H9 (cell line): ENCODE data around the gene POLR2L. TPM values are rescaled to one million over a fixed set of nuclear protein-coding genes. Genes with fewer than 3 reads are reported as not detected.

Experiments used
- DNase-seq: peaks from one replicate; pipeline ENCODE4 v3.0.0-alpha.2; 2017
- H2AFZ ChIP-seq: one replicate; pipeline ENCODE4 v1.6.1; 2013; ENCODE audit warnings: mild to moderate bottlenecking, low read length, control low read depth, moderate library complexity
- H2AK5ac ChIP-seq: 2 replicates; pipeline ENCODE4 v1.6.1; 2013; ENCODE audit warnings: low read length, control low read depth, mixed read lengths; ENCODE audit not compliant: insufficient read length
- H2BK120ac ChIP-seq: one replicate; pipeline ENCODE4 v1.6.1; 2013; ENCODE audit warnings: low read depth, mild to moderate bottlenecking, low read length, control low read depth, inconsistent platforms; ENCODE audit not compliant: poor library complexity, severe bottlenecking
- H2BK12ac ChIP-seq: 2 replicates; pipeline ENCODE4 v1.6.1; 2013; ENCODE audit warnings: low read length, control low read depth, mixed read lengths, low read depth; ENCODE audit not compliant: insufficient read length
- H2BK15ac ChIP-seq: 2 replicates; pipeline ENCODE4 v1.6.1; 2013; ENCODE audit warnings: low read depth, low read length, control low read depth
- H2BK20ac ChIP-seq: one replicate; pipeline ENCODE4 v1.6.1; 2013; ENCODE audit warnings: low read depth, mild to moderate bottlenecking, low read length, control low read depth, inconsistent platforms; ENCODE audit not compliant: poor library complexity, severe bottlenecking
- H2BK5ac ChIP-seq: 2 replicates; pipeline ENCODE4 v1.6.1; 2013; ENCODE audit warnings: low read length, control low read depth, mixed read lengths; ENCODE audit not compliant: insufficient read length
- H3K14ac ChIP-seq: 2 replicates; pipeline ENCODE4 v1.6.1; 2013; ENCODE audit warnings: low read length, control low read depth; ENCODE audit not compliant: insufficient read depth
- H3K18ac ChIP-seq: 2 replicates; pipeline ENCODE4 v1.6.1; 2013; ENCODE audit warnings: low read depth, mild to moderate bottlenecking, mixed read lengths, low read length, control low read depth; ENCODE audit not compliant: insufficient read length
- H3K23ac ChIP-seq: 2 replicates; pipeline ENCODE4 v1.6.1; 2013; ENCODE audit warnings: low read length, control low read depth, mixed read lengths, low read depth; ENCODE audit not compliant: insufficient read length
- H3K23me2 ChIP-seq: 2 replicates; pipeline ENCODE4 v1.6.1; 2013; ENCODE audit warnings: low read depth, mild to moderate bottlenecking, mixed read lengths, low read length, control low read depth; ENCODE audit not compliant: insufficient read length, poor library complexity, severe bottlenecking
- H3K27ac ChIP-seq: 2 replicates; pipeline ENCODE4 v1.5.1; 2013; ENCODE audit warnings: low read length, control low read depth, mixed read lengths, low read depth; ENCODE audit not compliant: insufficient read length
- H3K27me3 ChIP-seq: 2 replicates; pipeline ENCODE4 v1.6.1; 2013; ENCODE audit warnings: low read length, control low read depth, inconsistent platforms; ENCODE audit not compliant: insufficient read depth
- H3K4ac ChIP-seq: 2 replicates; pipeline ENCODE4 v1.6.1; 2013; ENCODE audit warnings: low read depth, mild to moderate bottlenecking, control low read depth, inconsistent platforms, low read length, moderate library complexity
- H3K4me1 ChIP-seq: 2 replicates; pipeline ENCODE4 v1.6.1; 2013; ENCODE audit warnings: low read length, control low read depth, inconsistent platforms; ENCODE audit not compliant: insufficient read depth
- H3K4me2 ChIP-seq: 2 replicates; pipeline ENCODE4 v1.6.1; 2013; ENCODE audit warnings: low read length, control low read depth, mixed read lengths; ENCODE audit not compliant: insufficient read length, insufficient read depth
- H3K56ac ChIP-seq: 2 replicates; pipeline ENCODE4 v1.6.1; 2013; ENCODE audit warnings: low read depth, mild to moderate bottlenecking, mixed read lengths, low read length, control low read depth; ENCODE audit not compliant: insufficient read length
- H3K79me1 ChIP-seq: 2 replicates; pipeline ENCODE4 v1.6.1; 2013; ENCODE audit warnings: low read depth, mild to moderate bottlenecking, moderate library complexity, low read length, control low read depth, inconsistent platforms; ENCODE audit not compliant: insufficient read depth, poor library complexity, severe bottlenecking
- H3K79me2 ChIP-seq: 2 replicates; pipeline ENCODE4 v1.6.1; 2013; ENCODE audit warnings: low read length, control low read depth, inconsistent platforms; ENCODE audit not compliant: insufficient read depth
- H3K9ac ChIP-seq: 2 replicates; pipeline ENCODE4 v1.6.1; 2013; ENCODE audit warnings: low read length, control low read depth, mixed read lengths; ENCODE audit not compliant: insufficient read length; ENCODE audit errors: extremely low read depth
- H3K9me3 ChIP-seq: one replicate; pipeline ENCODE4 v1.6.1; 2013; ENCODE audit warnings: low read depth, low read length, inconsistent platforms; ENCODE audit not compliant: control insufficient read depth
- H3T11ph ChIP-seq: one replicate; pipeline ENCODE4 v1.6.1; 2013; ENCODE audit warnings: mild to moderate bottlenecking, low read length, control low read depth, inconsistent platforms
- H4K20me1 ChIP-seq: one replicate; pipeline ENCODE4 v1.6.1; 2013; ENCODE audit not compliant: control insufficient read depth, insufficient read length, insufficient read depth
- H4K5ac ChIP-seq: 2 replicates; pipeline ENCODE4 v1.6.1; 2013; ENCODE audit warnings: low read depth, mild to moderate bottlenecking, mixed read lengths, low read length, control low read depth; ENCODE audit not compliant: insufficient read length
- H4K8ac ChIP-seq: replicated peaks from 2 replicates; pipeline ENCODE4 v1.6.1; 2013; ENCODE audit warnings: low read length, control low read depth, mixed read lengths, low read depth; ENCODE audit not compliant: insufficient read length
- H4K91ac ChIP-seq: 2 replicates; pipeline ENCODE4 v1.6.1; 2013; ENCODE audit warnings: low read depth, mild to moderate bottlenecking, moderate library complexity, mixed read lengths, low read length, control low read depth; ENCODE audit not compliant: insufficient read length
- H3K27ac Mint-ChIP-seq, 3 experiments: 2 replicates in 2 of 3; 3 replicates in 1 of 3; pipeline ENCODE4 v1.8.0; 2020 to 2021; ENCODE audit warnings: mixed read lengths in 3 of 3, mild to moderate bottlenecking in 1 of 3, moderate library complexity in 1 of 3
- H3K27me3 Mint-ChIP-seq: 2 replicates; pipeline ENCODE4 v1.8.0; 2021; ENCODE audit warnings: low read depth, mild to moderate bottlenecking, moderate library complexity, mixed read lengths
- H3K36me3 Mint-ChIP-seq, 3 experiments: 2 replicates in 2 of 3; 3 replicates in 1 of 3; pipeline ENCODE4 v1.8.0; 2020 to 2021; ENCODE audit warnings: low read depth in 3 of 3, mixed read lengths in 3 of 3; ENCODE audit not compliant: insufficient read depth in 1 of 3
- H3K4me1 Mint-ChIP-seq, 2 experiments: 2 replicates each; pipeline ENCODE4 v1.8.0; 2020; ENCODE audit warnings: mixed read lengths in 2 of 2
- H3K4me3 Mint-ChIP-seq, 2 experiments: 2 replicates in 1 of 2; 3 replicates in 1 of 2; pipeline ENCODE4 v1.8.0; 2020 to 2021; ENCODE audit warnings: mild to moderate bottlenecking in 2 of 2, mixed read lengths in 2 of 2, moderate library complexity in 1 of 2
- H3K9me3 Mint-ChIP-seq, 2 experiments: 2 replicates in 1 of 2; 3 replicates in 1 of 2; pipeline ENCODE4 v1.8.0; 2020; ENCODE audit warnings: mild to moderate bottlenecking in 2 of 2, mixed read lengths in 2 of 2, moderate library complexity in 1 of 2
- whole genome bisulfite sequencing: extraction: QIAGEN DNeasy Blood & Tissue Kit; methylation state at CpG from one replicate; pipeline ENCODE4 v1.1.7; 2013; ENCODE audit warnings: missing lambda C conversion rate, low lambda C conversion rate, mixed read lengths; ENCODE audit not compliant: insufficient read length; ENCODE audit errors: extremely low coverage; 5-methylcytosine and 5-hydroxymethylcytosine counted together
- total RNA-seq: library from RNA; stranded (reverse); gene quantifications from 2 replicates; pipeline ENCODE4 v1.2.1, GENCODE V29; 2021
- TF ChIP-seq, protein P1 (sequence below): fragments of 200-600 bp; sonication (generic); conservative IDR thresholded peaks from 3 replicates; pipeline ENCODE4 v1.8.0; 2021; ENCODE audit warnings: antibody characterized with exemption, mild to moderate bottlenecking

The POLR2L gene
- total RNA-seq, 1 experiment from 2014 or later: 135 TPM

DNA sequence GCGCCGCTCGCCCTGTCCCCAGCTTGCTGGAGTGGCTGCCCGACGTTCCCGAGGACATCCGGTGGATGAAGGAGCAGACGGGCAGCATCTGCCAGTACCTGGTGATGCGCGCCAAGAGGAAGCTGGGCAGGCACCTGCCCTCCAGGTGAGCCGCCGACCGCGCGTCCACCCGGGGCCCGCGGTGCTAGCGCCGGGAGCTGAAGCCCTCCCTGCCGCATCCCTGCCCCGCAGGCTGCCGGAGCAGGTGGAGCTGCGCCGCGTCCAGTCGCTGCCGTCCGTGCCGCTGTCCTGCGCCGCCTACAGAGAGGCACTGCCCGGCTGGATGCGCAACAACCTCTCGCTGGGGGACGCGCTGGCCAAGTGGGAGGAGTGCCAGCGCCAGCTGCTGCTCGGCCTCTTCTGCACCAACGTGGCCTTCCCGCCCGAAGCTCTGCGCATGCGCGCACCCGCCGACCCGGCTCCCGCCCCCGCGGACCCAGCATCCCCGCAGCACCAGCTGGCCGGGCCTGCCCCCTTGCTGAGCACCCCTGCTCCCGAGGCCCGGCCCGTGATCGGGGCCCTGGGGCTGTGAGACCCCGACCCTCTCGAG lies 17.9 kb downstream of the POLR2L start:
- Mint-ChIP-seq H3K27me3 (peaks cover 18% of the 10 kb centered on the region), H3K9me3 (no peaks in the 10 kb centered on the region; a peak in 1 of 5 replicates), H3K4me1 (peaks cover 20 to 31% of the 10 kb centered on the region in 2 experiments), H3K27ac (no peak overlapping the region), H3K36me3 (peaks cover 0 to 26% (median 13%) of the 10 kb centered on the region in 3 experiments), H3K4me3 (no peak overlapping the region)
- Histone ChIP-seq H2BK120ac (no peak overlapping the region), H3K9ac (no peak overlapping the region), H3K23ac (no peak overlapping the region), H2BK20ac (no peak overlapping the region), H3K79me2 (no peaks in the 10 kb centered on the region), H2BK15ac (no peak overlapping the region), H2BK5ac (no peak overlapping the region), H4K8ac (no peak overlapping the region), H2AFZ (no peak overlapping the region), H3K4me1 (no peaks in the 10 kb centered on the region; the same call in 1 of the 2 replicates), H3K14ac (no peak overlapping the region), H3K4me2 (no peak overlapping the region), H3K27ac (no peak overlapping the region), H3K23me2 (peaks cover 16% of the 10 kb centered on the region), H4K5ac (no peak overlapping the region), H2AK5ac (no peak overlapping the region), H3T11ph (no peak overlapping the region), H3K79me1 (no peaks in the 10 kb centered on the region), H4K91ac (no peak overlapping the region), H3K18ac (no peak overlapping the region), H4K20me1 (no peaks in the 10 kb centered on the region), H3K56ac (no peak overlapping the region), H3K27me3 (no peaks in the 10 kb centered on the region; the same call in 1 of the 2 replicates), H2BK12ac (no peak overlapping the region), H3K9me3 (no peaks in the 10 kb centered on the region), H3K4ac (no peak overlapping the region)
- no peak for DNase-seq
- WGBS: no CpG with 5 or more reads among the region's 59 CpGs
- TF ChIP-seq, protein P1, sequence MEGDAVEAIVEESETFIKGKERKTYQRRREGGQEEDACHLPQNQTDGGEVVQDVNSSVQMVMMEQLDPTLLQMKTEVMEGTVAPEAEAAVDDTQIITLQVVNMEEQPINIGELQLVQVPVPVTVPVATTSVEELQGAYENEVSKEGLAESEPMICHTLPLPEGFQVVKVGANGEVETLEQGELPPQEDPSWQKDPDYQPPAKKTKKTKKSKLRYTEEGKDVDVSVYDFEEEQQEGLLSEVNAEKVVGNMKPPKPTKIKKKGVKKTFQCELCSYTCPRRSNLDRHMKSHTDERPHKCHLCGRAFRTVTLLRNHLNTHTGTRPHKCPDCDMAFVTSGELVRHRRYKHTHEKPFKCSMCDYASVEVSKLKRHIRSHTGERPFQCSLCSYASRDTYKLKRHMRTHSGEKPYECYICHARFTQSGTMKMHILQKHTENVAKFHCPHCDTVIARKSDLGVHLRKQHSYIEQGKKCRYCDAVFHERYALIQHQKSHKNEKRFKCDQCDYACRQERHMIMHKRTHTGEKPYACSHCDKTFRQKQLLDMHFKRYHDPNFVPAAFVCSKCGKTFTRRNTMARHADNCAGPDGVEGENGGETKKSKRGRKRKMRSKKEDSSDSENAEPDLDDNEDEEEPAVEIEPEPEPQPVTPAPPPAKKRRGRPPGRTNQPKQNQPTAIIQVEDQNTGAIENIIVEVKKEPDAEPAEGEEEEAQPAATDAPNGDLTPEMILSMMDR: no peak
